Activated T-cell treated with anti-CD3 and anti-CD28 coated beads, Interleukin-2, amount 50 U/mL, for 72 hours (primary cell): ENCODE results near the gene GSG1L2. TPM values are rescaled to one million over a fixed set of nuclear protein-coding genes. Genes with fewer than 3 reads are reported as not detected.
"Not testable (repeated sequence)": the region's sequence is repeated elsewhere in the genome, so short reads cannot be mapped to it uniquely, and the experiment has no call there.

Experiments used
- ATAC-seq, 2 donors: fragments of 150-1000 bp; cut with Tn5 transposase; replicated peaks in 1 of 2; 2 replicates each; pipeline ENCODE4 v1.10.0; 2021; ENCODE audit warnings: moderate library complexity in 2 of 2, mild to moderate bottlenecking in 1 of 2
- DNase-seq, 2 donors: peaks; one replicate each; pipeline ENCODE4 v3.0.0; 2021 to 2022; ENCODE audit warnings: mixed read lengths in 1 of 2
- H3K27ac Mint-ChIP-seq: one replicate; pipeline ENCODE4 v1.8.0; 2022; ENCODE audit warnings: mild to moderate bottlenecking, moderate library complexity, mixed read lengths
- H3K27me3 Mint-ChIP-seq: one replicate; pipeline ENCODE4 v1.8.0; 2022; ENCODE audit warnings: low read depth, mixed read lengths
- H3K36me3 Mint-ChIP-seq, 2 donors: one replicate each; pipeline ENCODE4 v1.8.0; 2022; ENCODE audit warnings: mixed read lengths in 2 of 2, mild to moderate bottlenecking in 1 of 2; ENCODE audit not compliant: insufficient read depth in 2 of 2
- H3K4me1 Mint-ChIP-seq: one replicate; pipeline ENCODE4 v1.8.0; 2022; ENCODE audit warnings: low read depth, mixed read lengths
- H3K4me3 Mint-ChIP-seq, 2 donors: one replicate each; pipeline ENCODE4 v1.8.0; 2022; ENCODE audit warnings: mild to moderate bottlenecking in 2 of 2, mixed read lengths in 2 of 2, moderate library complexity in 2 of 2
- H3K9me3 Mint-ChIP-seq, 2 donors: one replicate each; pipeline ENCODE4 v1.8.0; 2022; ENCODE audit warnings: mixed read lengths in 2 of 2
- total RNA-seq, 2 donors: library from RNA; stranded (reverse); gene quantifications; one replicate each; pipeline ENCODE4 v1.2.3, GENCODE V29; 2022

GSG1L2 gene
- total RNA-seq, 2 donors from 2014 or later = not detected

GRCh38 chr17:9798008-9798407, 23.9 kb downstream of the GSG1L2 start:
- no peaks in the 10 kb centered on the region for H3K9me3 Mint-ChIP-seq
- no peaks in the 10 kb centered on the region for H3K36me3 Mint-ChIP-seq
- DNase-seq (no peak), ATAC-seq (no peak)
- no peak overlapping the region for H3K4me3 Mint-ChIP-seq
- no peak overlapping the region for H3K27ac Mint-ChIP-seq
- H3K4me1 Mint-ChIP-seq = no peaks in the 10 kb centered on the region
- H3K27me3 Mint-ChIP-seq = no peaks in the 10 kb centered on the region

GRCh38 chr17:9792181-9792840, 29.6 kb downstream of the GSG1L2 start:
- Mint-ChIP-seq H3K27me3 (no peaks in the 10 kb centered on the region), H3K9me3 (no peaks in the 10 kb centered on the region), H3K36me3 (no peaks in the 10 kb centered on the region), H3K4me3 (no peak overlapping the region), H3K27ac (no peak overlapping the region), H3K4me1 (no peaks in the 10 kb centered on the region)
- no peak for DNase-seq
- no peak for ATAC-seq

GRCh38 chr17:9790889-9791876, 30.7 kb downstream of the GSG1L2 start, which contains the start of gene DHRS7C:
TSS of gene DHRS7C (minus strand) at chr17:9791592. CDS start at chr17:9791284, 308 bp downstream.
- Mint-ChIP-seq H3K9me3 (no peaks in the 10 kb centered on the region), H3K27me3 (no peaks in the 10 kb centered on the region), H3K4me3 (no peak within 1 kb of the TSS), H3K36me3 (no peaks in the 10 kb centered on the region), H3K27ac (no peak within 1 kb of the TSS), H3K4me1 (no peaks in the 10 kb centered on the region)
- no peak for DNase-seq
- no peak for ATAC-seq

- Mint-ChIP-seq H3K9me3 (no peaks in the 10 kb centered on the region), H3K36me3 (no peaks in the 10 kb centered on the region), H3K4me3 (no peak overlapping the region), H3K4me1 (no peaks in the 10 kb centered on the region), H3K27me3 (no peaks in the 10 kb centered on the region), H3K27ac (no peak overlapping the region)
- DNase-seq (no peak), ATAC-seq (no peak)
Observed at GRCh38 chr17:9790316-9790715, 31.6 kb downstream of the GSG1L2 start.

- Mint-ChIP-seq H3K27me3 (no peaks in the 10 kb centered on the region), H3K36me3 (no peaks in the 10 kb centered on the region), H3K9me3 (no peaks in the 10 kb centered on the region), H3K27ac (no peak overlapping the region), H3K4me3 (no peak overlapping the region), H3K4me1 (no peaks in the 10 kb centered on the region)
- ATAC-seq (no peak), DNase-seq (no peak)
Observed at GRCh38 chr17:9788601-9789000, 33.3 kb downstream of the GSG1L2 start.

- H3K27ac Mint-ChIP-seq = no peak overlapping the region
- H3K36me3 Mint-ChIP-seq = no peaks in the 10 kb centered on the region
- H3K4me3 Mint-ChIP-seq = no peak overlapping the region
- no peaks in the 10 kb centered on the region for H3K4me1 Mint-ChIP-seq
- DNase-seq (no peak), ATAC-seq (no peak)
- peaks cover 0 to 3% of the 10 kb centered on the region in 2 donors for H3K9me3 Mint-ChIP-seq
- peaks cover 13% of the 10 kb centered on the region for H3K27me3 Mint-ChIP-seq
Observed at GRCh38 chr17:9784544-9784943, 37.3 kb downstream of the GSG1L2 start.

- not testable (repeated sequence) for H3K27ac Mint-ChIP-seq, H3K36me3 Mint-ChIP-seq, DNase-seq, H3K4me3 Mint-ChIP-seq, H3K4me1 Mint-ChIP-seq, H3K9me3 Mint-ChIP-seq, ATAC-seq
- H3K27me3 Mint-ChIP-seq = peaks cover 13% of the 10 kb centered on the region
Observed at GRCh38 chr17:9783465-9783864, 38.4 kb downstream of the GSG1L2 start.

GRCh38 chr17:9783050-9783449, 38.8 kb downstream of the GSG1L2 start:
- no peak for ATAC-seq
- Mint-ChIP-seq H3K9me3 (peaks cover 0 to 3% of the 10 kb centered on the region in 2 donors), H3K27me3 (peaks cover 13% of the 10 kb centered on the region), H3K27ac (no peak overlapping the region), H3K36me3 (no peaks in the 10 kb centered on the region), H3K4me1 (no peaks in the 10 kb centered on the region), H3K4me3 (no peak overlapping the region)
- no peak for DNase-seq

GRCh38 chr17:9780552-9780951, 41.3 kb downstream of the GSG1L2 start:
- H3K4me1 Mint-ChIP-seq = no peaks in the 10 kb centered on the region
- no peak overlapping the region for H3K4me3 Mint-ChIP-seq
- no peak for DNase-seq
- no peak for ATAC-seq
- no peaks in the 10 kb centered on the region for H3K36me3 Mint-ChIP-seq
- H3K27ac Mint-ChIP-seq = no peak overlapping the region
- H3K9me3 Mint-ChIP-seq = peaks cover 0 to 3% of the 10 kb centered on the region in 2 donors
- H3K27me3 Mint-ChIP-seq = peaks cover 18% of the 10 kb centered on the region

GRCh38 chr17:9776911-9777310, 45.0 kb downstream of the GSG1L2 start:
- Mint-ChIP-seq H3K27me3 (peaks cover 7% of the 10 kb centered on the region), H3K4me3 (no peak overlapping the region), H3K9me3 (no peaks in the 10 kb centered on the region), H3K4me1 (no peaks in the 10 kb centered on the region), H3K36me3 (no peaks in the 10 kb centered on the region), H3K27ac (no peak overlapping the region)
- no peak for ATAC-seq
- no peak for DNase-seq

GRCh38 chr17:9772658-9773057, 49.2 kb downstream of the GSG1L2 start:
- no peak for ATAC-seq
- peaks cover 5% of the 10 kb centered on the region for H3K27me3 Mint-ChIP-seq
- no peak overlapping the region for H3K27ac Mint-ChIP-seq
- no peaks in the 10 kb centered on the region for H3K4me1 Mint-ChIP-seq
- H3K4me3 Mint-ChIP-seq = no peak overlapping the region
- no peaks in the 10 kb centered on the region for H3K36me3 Mint-ChIP-seq
- no peaks in the 10 kb centered on the region for H3K9me3 Mint-ChIP-seq
- no peak for DNase-seq

- H3K27me3 Mint-ChIP-seq = peaks cover under 1% of the 10 kb centered on the region
- H3K36me3 Mint-ChIP-seq = no peaks in the 10 kb centered on the region
- no peaks in the 10 kb centered on the region for H3K4me1 Mint-ChIP-seq
- DNase-seq = no peak
- no peak for ATAC-seq
- H3K9me3 Mint-ChIP-seq = no peaks in the 10 kb centered on the region
- no peak overlapping the region for H3K27ac Mint-ChIP-seq
- no peak overlapping the region for H3K4me3 Mint-ChIP-seq
Observed at GRCh38 chr17:9771465-9771864, 50.4 kb downstream of the GSG1L2 start.

GRCh38 chr17:9769036-9769695, 52.7 kb downstream of the GSG1L2 start:
- DNase-seq (no peak), ATAC-seq (no peak)
- no peaks in the 10 kb centered on the region for H3K36me3 Mint-ChIP-seq
- H3K4me1 Mint-ChIP-seq = no peaks in the 10 kb centered on the region
- H3K27me3 Mint-ChIP-seq = peaks cover 2% of the 10 kb centered on the region
- no peaks in the 10 kb centered on the region for H3K9me3 Mint-ChIP-seq
- no peak overlapping the region for H3K27ac Mint-ChIP-seq
- H3K4me3 Mint-ChIP-seq = no peak overlapping the region
